GM12878 (cell line): ENCODE measurements around the gene CKS2. TPM values are rescaled to one million over a fixed set of nuclear protein-coding genes. Genes with fewer than 3 reads are reported as not detected.
A peak's percentile ranks its signal among the peaks of the same experiment; 100 is the strongest.

Experiments
- ATAC-seq: fragments of 200-7000 bp; cut with Tn5 transposase; 3 replicates; pipeline ENCODE4 v1.9.1; 2020; ENCODE audit warnings: mild to moderate bottlenecking, moderate library complexity
- BruUV-seq: library from RNA; stranded (reverse); fragments of 400-500 nt; replicated peaks from 2 replicates; lab custom pipeline; 2021; lab: Mats Ljungman, UMichigan
- CTCF ChIA-PET: fragments of 300-600 bp; sonication (Branson Sonifier 250); formaldehyde crosslinking; extraction: SDS; loops from one replicate; lab custom pipeline; 2021; ENCODE audit warnings: inconsistent platforms; lab: Yijun Ruan, JAX
- POLR2A ChIA-PET: fragments of 350-600 bp; formaldehyde crosslinking; extraction: SDS; loops from one replicate; lab custom pipeline; 2021; ENCODE audit warnings: inconsistent platforms; lab: Charles Lee
- RAD21 ChIA-PET: fragments of 300-600 bp; sonication (Branson Sonifier 250); formaldehyde crosslinking; loops from one replicate; lab custom pipeline; 2023; ENCODE audit warnings: antibody characterized with exemption; ENCODE audit not compliant: unreplicated experiment; lab: Charles Lee
- SMC1A ChIA-PET: fragments of 300-600 bp; sonication (Branson Sonifier 250); formaldehyde crosslinking; loops from one replicate; lab custom pipeline; 2023; ENCODE audit not compliant: unreplicated experiment, uncharacterized antibody; lab: Charles Lee
- DNase-seq: peaks from one replicate; pipeline ENCODE4 v3.0.0-alpha.2; 2011; ENCODE audit warnings: low read depth, low spot score
- FAIRE-seq: peaks from 3 replicates; lab custom pipeline; 2011; peaks lifted over from hg19 to GRCh38; lab: Jason Lieb, UNC
- H2AFZ ChIP-seq: 2 replicates; pipeline ENCODE4 v1.6.0; 2011; ENCODE audit warnings: low read depth, low read length, control low read depth; ENCODE audit not compliant: control insufficient read depth
- H3K27ac ChIP-seq: 2 replicates; pipeline ENCODE4 v1.5.1; 2011; ENCODE audit warnings: control low read depth; ENCODE audit not compliant: control insufficient read depth, insufficient read depth
- H3K27me3 ChIP-seq, 2 experiments: replicated peaks in 1 of 2; 2 replicates each; pipeline versions ENCODE4 v1.6.0 to v1.6.1; 2011; ENCODE audit warnings: low read length in 1 of 2; ENCODE audit not compliant: control insufficient read depth in 2 of 2, insufficient read depth in 2 of 2
- H3K36me3 ChIP-seq, 2 experiments: 2 replicates each; pipeline ENCODE4 v1.5.1; 2011; ENCODE audit warnings: low read length in 1 of 2; ENCODE audit not compliant: control insufficient read depth in 2 of 2, insufficient read depth in 2 of 2
- H3K4me1 ChIP-seq: 2 replicates; pipeline ENCODE4 v1.6.1; 2011; ENCODE audit warnings: mild to moderate bottlenecking, low read length, moderate library complexity, mixed read lengths; ENCODE audit not compliant: control insufficient read depth, insufficient read depth
- H3K4me2 ChIP-seq: 2 replicates; pipeline ENCODE4 v1.6.0; 2011; ENCODE audit warnings: control low read depth; ENCODE audit not compliant: control insufficient read depth, insufficient read depth
- H3K4me3 ChIP-seq: fragments of 200-600 bp; sonication (generic); 2 replicates; pipeline ENCODE4 v1.5.1; 2016
- H3K79me2 ChIP-seq: 2 replicates; pipeline ENCODE4 v1.6.0; 2011; ENCODE audit warnings: low read length; ENCODE audit not compliant: control insufficient read depth, insufficient read depth
- H3K9ac ChIP-seq: 2 replicates; pipeline ENCODE4 v1.8.0; 2011; ENCODE audit warnings: low read length, control low read depth, mixed read lengths; ENCODE audit not compliant: control insufficient read depth, insufficient read depth
- H3K9me3 ChIP-seq: replicated peaks from 3 replicates; pipeline ENCODE4 v1.5.1; 2011; ENCODE audit warnings: mild to moderate bottlenecking, low read length; ENCODE audit not compliant: control insufficient read depth, insufficient read depth
- H4K20me1 ChIP-seq: 2 replicates; pipeline ENCODE4 v1.6.0; 2011; ENCODE audit not compliant: control insufficient read depth, insufficient read depth
- BCL3 ChIP-seq: IDR thresholded peaks from 2 replicates; pipeline ENCODE4 v1.6.1; 2011; ENCODE audit warnings: borderline replicate concordance, low read depth, mild to moderate bottlenecking, moderate library complexity, low read length; ENCODE audit not compliant: insufficient read depth, poor library complexity, severe bottlenecking
- FOXM1 ChIP-seq: IDR thresholded peaks from 2 replicates; pipeline ENCODE4 v1.6.1; 2012; ENCODE audit warnings: low read depth, mild to moderate bottlenecking, inconsistent platforms, low read length, moderate library complexity
- POLR2AphosphoS2 ChIP-seq: IDR thresholded peaks from 2 replicates; pipeline ENCODE4 v1.6.1; 2011; ENCODE audit warnings: low read depth, mild to moderate bottlenecking, low read length, improper control_type of control experiment, moderate library complexity
- RFX5 ChIP-seq: IDR thresholded peaks from 2 replicates; pipeline ENCODE4 v1.6.1; 2011; ENCODE audit warnings: low read depth, low read length, improper control_type of control experiment
- WGBS: methylation state at CpG from one replicate; pipeline ENCODE4 v1.1.6; 2016; ENCODE audit warnings: low lambda C conversion rate; ENCODE audit not compliant: insufficient replicate concordance, insufficient coverage; ENCODE audit errors: missing lambda C conversion rate; 5-methylcytosine and 5-hydroxymethylcytosine counted together
- in situ Hi-C: fragments of 300-500 bp; cut with MboI; formaldehyde crosslinking; loops from 9 replicates; pipeline ENCODE4 v1.14.3; 2018; ENCODE audit warnings: mixed read lengths
- intact Hi-C: fragments of 100-400 bp; cut with micrococcal nuclease; formaldehyde crosslinking; loops from one replicate; pipeline ENCODE4 v1.14.2; 2022; ENCODE audit not compliant: unreplicated experiment
- polyA plus RNA-seq, 11 experiments: library from polyadenylated mRNA; depleted of rRNA in 4 of 11; unstranded in 6 of 11; stranded (reverse) in 5 of 11; fragments of >200 nt; fragmentation: Nextera tagmentation in 4 of 11; fragmentation: Illumina TruSeq in 1 of 11; extraction: Ambion mirVana in 4 of 11; extraction: Trizol in 1 of 11; gene quantifications; 1 replicate in 1 of 11; 2 replicates in 10 of 11; pipeline versions ENCODE4 v1.2.1 to v1.2.3, GENCODE V29; 2011 to 2016; ENCODE audit warnings: inconsistent platforms in 2 of 11, missing spikeins in 2 of 11, low read depth in 1 of 11
- total RNA-seq, 4 experiments: library from RNA; depleted of rRNA in 3 of 4; stranded (reverse); fragments of >200 nt in 3 of 4; fragmentation: Illumina TruSeq in 1 of 4; extraction: Trizol in 1 of 4; gene quantifications; 2 replicates each; pipeline versions ENCODE4 v1.2.1 to v1.2.3, GENCODE V29; 2013 to 2021
- TF ChIP-seq, protein P1 (sequence below): IDR thresholded peaks from 2 replicates; pipeline ENCODE4 v1.6.1; 2011; ENCODE audit warnings: mild to moderate bottlenecking, low read depth, low read length, moderate library complexity; ENCODE audit not compliant: insufficient replicate concordance
- TF ChIP-seq, protein P2 (sequence below): IDR thresholded peaks from 2 replicates; pipeline ENCODE4 v1.6.1; 2012; ENCODE audit warnings: improper control_type of control experiment, low read depth, low read length; ENCODE audit not compliant: insufficient replicate concordance

The CKS2 gene
- total and polyA plus RNA-seq, 10 of the 15 experiments (the other 5 are each of a cell fraction or from before 2014, with no cell fraction given): 172 to 1,251 (median 503) TPM

- TF ChIP-seq RFX5 (peak; percentile 69; the same call in 1 of the 2 replicates), FOXM1 (no peak), BCL3 (no peak), POLR2AphosphoS2 (no peak)
- TF ChIP-seq, protein P1, sequence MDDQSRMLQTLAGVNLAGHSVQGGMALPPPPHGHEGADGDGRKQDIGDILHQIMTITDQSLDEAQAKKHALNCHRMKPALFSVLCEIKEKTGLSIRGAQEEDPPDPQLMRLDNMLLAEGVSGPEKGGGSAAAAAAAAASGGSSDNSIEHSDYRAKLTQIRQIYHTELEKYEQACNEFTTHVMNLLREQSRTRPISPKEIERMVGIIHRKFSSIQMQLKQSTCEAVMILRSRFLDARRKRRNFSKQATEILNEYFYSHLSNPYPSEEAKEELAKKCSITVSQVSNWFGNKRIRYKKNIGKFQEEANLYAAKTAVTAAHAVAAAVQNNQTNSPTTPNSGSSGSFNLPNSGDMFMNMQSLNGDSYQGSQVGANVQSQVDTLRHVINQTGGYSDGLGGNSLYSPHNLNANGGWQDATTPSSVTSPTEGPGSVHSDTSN: no peak
- TF ChIP-seq, protein P2, sequence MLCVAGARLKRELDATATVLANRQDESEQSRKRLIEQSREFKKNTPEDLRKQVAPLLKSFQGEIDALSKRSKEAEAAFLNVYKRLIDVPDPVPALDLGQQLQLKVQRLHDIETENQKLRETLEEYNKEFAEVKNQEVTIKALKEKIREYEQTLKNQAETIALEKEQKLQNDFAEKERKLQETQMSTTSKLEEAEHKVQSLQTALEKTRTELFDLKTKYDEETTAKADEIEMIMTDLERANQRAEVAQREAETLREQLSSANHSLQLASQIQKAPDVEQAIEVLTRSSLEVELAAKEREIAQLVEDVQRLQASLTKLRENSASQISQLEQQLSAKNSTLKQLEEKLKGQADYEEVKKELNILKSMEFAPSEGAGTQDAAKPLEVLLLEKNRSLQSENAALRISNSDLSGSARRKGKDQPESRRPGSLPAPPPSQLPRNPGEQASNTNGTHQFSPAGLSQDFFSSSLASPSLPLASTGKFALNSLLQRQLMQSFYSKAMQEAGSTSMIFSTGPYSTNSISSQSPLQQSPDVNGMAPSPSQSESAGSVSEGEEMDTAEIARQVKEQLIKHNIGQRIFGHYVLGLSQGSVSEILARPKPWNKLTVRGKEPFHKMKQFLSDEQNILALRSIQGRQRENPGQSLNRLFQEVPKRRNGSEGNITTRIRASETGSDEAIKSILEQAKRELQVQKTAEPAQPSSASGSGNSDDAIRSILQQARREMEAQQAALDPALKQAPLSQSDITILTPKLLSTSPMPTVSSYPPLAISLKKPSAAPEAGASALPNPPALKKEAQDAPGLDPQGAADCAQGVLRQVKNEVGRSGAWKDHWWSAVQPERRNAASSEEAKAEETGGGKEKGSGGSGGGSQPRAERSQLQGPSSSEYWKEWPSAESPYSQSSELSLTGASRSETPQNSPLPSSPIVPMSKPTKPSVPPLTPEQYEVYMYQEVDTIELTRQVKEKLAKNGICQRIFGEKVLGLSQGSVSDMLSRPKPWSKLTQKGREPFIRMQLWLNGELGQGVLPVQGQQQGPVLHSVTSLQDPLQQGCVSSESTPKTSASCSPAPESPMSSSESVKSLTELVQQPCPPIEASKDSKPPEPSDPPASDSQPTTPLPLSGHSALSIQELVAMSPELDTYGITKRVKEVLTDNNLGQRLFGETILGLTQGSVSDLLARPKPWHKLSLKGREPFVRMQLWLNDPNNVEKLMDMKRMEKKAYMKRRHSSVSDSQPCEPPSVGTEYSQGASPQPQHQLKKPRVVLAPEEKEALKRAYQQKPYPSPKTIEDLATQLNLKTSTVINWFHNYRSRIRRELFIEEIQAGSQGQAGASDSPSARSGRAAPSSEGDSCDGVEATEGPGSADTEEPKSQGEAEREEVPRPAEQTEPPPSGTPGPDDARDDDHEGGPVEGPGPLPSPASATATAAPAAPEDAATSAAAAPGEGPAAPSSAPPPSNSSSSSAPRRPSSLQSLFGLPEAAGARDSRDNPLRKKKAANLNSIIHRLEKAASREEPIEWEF: no peak
- peaks cover 29 to 38% of the 10 kb centered on the region in 2 experiments for H3K36me3 ChIP-seq
- POLR2A ChIA-PET: no interaction called here
- FAIRE-seq: no peak
- H4K20me1 ChIP-seq: no peaks in the 10 kb centered on the region; the same call in 1 of the 2 replicates
- H3K4me3 ChIP-seq: no peak overlapping the region
- SMC1A ChIA-PET: interaction anchor here (1.1 to 1.2 kb wide), 2 partner anchors 10 to 16 kb away, joined by 3 to 4 read pairs; no protein-coding TSS in a partner anchor
- 100% methylated on average over 4 of the region's 4 CpGs for WGBS
- DNase-seq: no peak
- no peaks in the 10 kb centered on the region for H3K9me3 ChIP-seq
- intact Hi-C loops (no loop called here), in situ Hi-C loops (no loop called here)
- RAD21 ChIA-PET: no interaction called here
- H3K79me2 ChIP-seq: no peaks in the 10 kb centered on the region
- H3K4me1 ChIP-seq: no peaks in the 10 kb centered on the region
- ATAC-seq: peak; percentile 30; the same call in 1 of the 3 replicates
- CTCF ChIA-PET: interaction anchor here (0.7 to 3.1 kb wide), 2 partner anchors 32 to 189 kb away, joined by 3 to 12 read pairs; no protein-coding TSS in a partner anchor
- H3K9ac ChIP-seq: no peak overlapping the region
- no TSS peak for BruUV-seq
- H3K27ac ChIP-seq: no peak overlapping the region
- H3K4me2 ChIP-seq: no peak overlapping the region
- no peaks in the 10 kb centered on the region for H3K27me3 ChIP-seq
- H2AFZ ChIP-seq: no peak overlapping the region
Observed at GRCh38 chr9:89358985-89359384, 48.0 kb downstream of the CKS2 start.
